Measurements from ENCODE around the gene ELOVL5. TPM values are rescaled to one million over a fixed set of nuclear protein-coding genes. Genes with fewer than 3 reads are reported as not detected.

ELOVL5 gene
- total RNA-seq, 4 donors from 2014 or later, result 5.6 to 7.2 (median 6.2) TPM

DNA sequence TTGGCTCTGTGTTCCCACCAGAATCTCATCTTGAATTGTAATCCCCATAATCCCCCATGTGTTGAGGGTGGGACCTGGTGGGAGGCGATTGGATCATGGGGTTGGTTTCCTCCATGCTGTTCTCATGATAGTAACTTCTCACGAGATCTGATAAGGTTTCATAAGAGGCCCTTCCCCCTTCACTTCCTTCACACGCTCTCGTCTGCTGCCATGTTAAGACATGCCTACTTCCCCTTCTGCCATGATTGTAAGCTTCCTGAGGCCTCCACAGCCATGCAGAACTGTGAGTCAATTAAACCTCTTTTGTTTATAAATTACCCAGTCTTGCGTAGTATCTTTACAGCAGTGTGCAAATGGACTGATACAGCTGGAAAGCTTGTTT, 90.0 kb downstream of the ELOVL5 start:
- no peaks in the 10 kb centered on the region for H3K36me3 ChIP-seq
- H3K9me3 ChIP-seq, result no peaks in the 10 kb centered on the region
- no peaks in the 10 kb centered on the region for H3K4me1 ChIP-seq
- in situ Hi-C loops (cut with MboI; ENCODE audit: low sequenced_read_pairs in 4 of 4), result no loop called here
- no peak for TF ChIP-seq POLR2A (IDR thresholded peaks at IDR 0.05)
- TF ChIP-seq, protein P1, sequence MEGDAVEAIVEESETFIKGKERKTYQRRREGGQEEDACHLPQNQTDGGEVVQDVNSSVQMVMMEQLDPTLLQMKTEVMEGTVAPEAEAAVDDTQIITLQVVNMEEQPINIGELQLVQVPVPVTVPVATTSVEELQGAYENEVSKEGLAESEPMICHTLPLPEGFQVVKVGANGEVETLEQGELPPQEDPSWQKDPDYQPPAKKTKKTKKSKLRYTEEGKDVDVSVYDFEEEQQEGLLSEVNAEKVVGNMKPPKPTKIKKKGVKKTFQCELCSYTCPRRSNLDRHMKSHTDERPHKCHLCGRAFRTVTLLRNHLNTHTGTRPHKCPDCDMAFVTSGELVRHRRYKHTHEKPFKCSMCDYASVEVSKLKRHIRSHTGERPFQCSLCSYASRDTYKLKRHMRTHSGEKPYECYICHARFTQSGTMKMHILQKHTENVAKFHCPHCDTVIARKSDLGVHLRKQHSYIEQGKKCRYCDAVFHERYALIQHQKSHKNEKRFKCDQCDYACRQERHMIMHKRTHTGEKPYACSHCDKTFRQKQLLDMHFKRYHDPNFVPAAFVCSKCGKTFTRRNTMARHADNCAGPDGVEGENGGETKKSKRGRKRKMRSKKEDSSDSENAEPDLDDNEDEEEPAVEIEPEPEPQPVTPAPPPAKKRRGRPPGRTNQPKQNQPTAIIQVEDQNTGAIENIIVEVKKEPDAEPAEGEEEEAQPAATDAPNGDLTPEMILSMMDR (IDR thresholded peaks at IDR 0.05 in 4 of 5, conservative IDR thresholded peaks at IDR 0.05 in 1 of 5), result no peak
- no peak overlapping the region for H3K27ac ChIP-seq
- ATAC-seq (no peak), DNase-seq (no peak)
- H3K27me3 ChIP-seq, result no peaks in the 10 kb centered on the region
- intact Hi-C loops (cut with DNase I; ENCODE audit: low total_unique reads), result no loop called here
- no peak overlapping the region for H3K4me3 ChIP-seq

DNA sequence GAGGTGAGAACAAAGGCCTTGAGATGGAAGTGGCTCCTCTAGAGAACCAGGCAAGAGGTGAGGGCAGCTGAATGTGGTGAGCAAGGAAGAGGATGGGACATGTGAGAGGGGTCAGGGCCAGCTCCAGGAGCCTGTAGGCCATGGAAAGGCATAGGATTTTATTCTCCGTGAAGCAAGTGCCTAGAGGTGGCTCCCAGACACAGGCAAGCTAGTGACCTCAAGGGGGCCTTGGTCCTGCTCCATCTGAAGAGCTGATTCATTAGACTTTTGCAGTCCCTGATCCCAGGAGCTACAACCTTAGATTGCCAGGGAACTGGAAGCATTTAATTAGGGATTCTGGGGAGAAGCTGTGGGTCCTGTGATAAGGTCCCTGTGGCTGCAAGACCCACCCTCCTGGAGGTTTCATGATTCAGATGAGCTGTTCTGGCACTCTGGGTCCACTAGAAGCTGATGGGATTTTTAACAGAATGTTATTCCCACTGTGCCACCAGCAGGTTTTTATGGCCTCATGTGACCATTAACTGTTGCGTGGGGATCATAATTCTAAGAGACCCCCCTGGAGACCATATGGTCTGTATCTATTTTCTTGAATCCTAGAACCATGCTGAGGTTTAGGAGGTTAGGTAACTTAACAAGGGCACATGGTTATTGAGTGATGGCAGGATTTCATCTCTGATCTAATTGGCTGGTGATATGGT, 90.5 kb downstream of the ELOVL5 start:
- H3K36me3 ChIP-seq, result no peaks in the 10 kb centered on the region
- H3K4me3 ChIP-seq, result no peak overlapping the region
- no peaks in the 10 kb centered on the region for H3K4me1 ChIP-seq
- in situ Hi-C loops (cut with MboI; ENCODE audit: low sequenced_read_pairs in 4 of 4) (no loop called here), intact Hi-C loops (cut with DNase I; ENCODE audit: low total_unique reads) (no loop called here)
- no peak overlapping the region for H3K27ac ChIP-seq
- no peaks in the 10 kb centered on the region for H3K27me3 ChIP-seq
- TF ChIP-seq, protein P1 (IDR thresholded peaks at IDR 0.05 in 4 of 5, conservative IDR thresholded peaks at IDR 0.05 in 1 of 5), result no peak
- no peak for TF ChIP-seq POLR2A (IDR thresholded peaks at IDR 0.05)
- ATAC-seq (no peak), DNase-seq (no peak)
- H3K9me3 ChIP-seq, result no peaks in the 10 kb centered on the region

DNA sequence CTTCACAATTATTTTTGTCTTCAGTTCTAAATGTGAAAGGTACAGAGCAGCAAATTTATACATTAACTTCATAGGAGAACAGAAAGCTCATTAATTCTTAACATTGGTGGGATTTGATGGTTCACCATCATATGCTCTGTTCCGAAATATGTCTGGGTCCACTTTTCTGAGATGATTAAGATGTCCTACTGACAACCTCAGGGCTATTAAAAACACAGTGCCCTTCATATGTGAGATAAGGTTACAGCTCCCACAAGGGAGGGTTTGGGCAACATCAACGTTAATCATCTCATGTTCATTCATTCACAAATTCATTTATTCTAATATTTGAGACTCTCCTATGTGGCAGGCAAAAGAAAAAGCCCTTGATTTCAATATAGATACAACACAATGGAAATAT, 91.2 kb downstream of the ELOVL5 start:
- Histone ChIP-seq H3K4me3 (no peak overlapping the region), H3K27ac (no peak overlapping the region), H3K4me1 (no peaks in the 10 kb centered on the region), H3K9me3 (no peaks in the 10 kb centered on the region), H3K27me3 (no peaks in the 10 kb centered on the region), H3K36me3 (no peaks in the 10 kb centered on the region)
- ATAC-seq, result no peak
- DNase-seq, result no peak
- TF ChIP-seq, protein P1 (IDR thresholded peaks at IDR 0.05 in 4 of 5, conservative IDR thresholded peaks at IDR 0.05 in 1 of 5), result no peak
- no peak for TF ChIP-seq POLR2A (IDR thresholded peaks at IDR 0.05)
- intact Hi-C loops (cut with DNase I; ENCODE audit: low total_unique reads), result no loop called here
- in situ Hi-C loops (cut with MboI; ENCODE audit: low sequenced_read_pairs in 4 of 4), result no loop called here

DNA sequence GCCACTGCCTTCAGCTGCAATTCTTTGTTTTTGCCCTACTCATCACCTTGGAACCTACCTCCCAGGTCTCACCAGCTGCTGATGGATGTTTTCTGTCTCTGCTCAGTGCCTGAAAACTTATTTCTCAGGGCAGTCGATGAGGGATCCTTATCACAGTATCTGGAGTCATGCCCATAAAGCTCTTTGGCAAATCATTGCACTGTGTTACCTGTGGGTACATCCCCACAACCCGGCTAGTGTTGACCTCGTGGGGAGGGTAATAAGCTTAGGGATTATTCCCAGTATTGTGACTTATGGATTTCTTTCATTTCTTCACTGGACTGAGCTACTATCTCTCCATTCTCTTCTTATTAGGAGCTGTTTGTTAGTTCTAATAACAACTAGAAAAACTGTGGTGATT, 91.7 kb downstream of the ELOVL5 start:
- intact Hi-C loops (cut with DNase I; ENCODE audit: low total_unique reads), result no loop called here
- H3K27ac ChIP-seq, result no peak overlapping the region

More for the DNA sequence above, 91.7 kb downstream of the ELOVL5 start:
- no peaks in the 10 kb centered on the region for H3K36me3 ChIP-seq
- no peaks in the 10 kb centered on the region for H3K4me1 ChIP-seq
- ATAC-seq, result no peak
- no peak overlapping the region for H3K4me3 ChIP-seq
- in situ Hi-C loops (cut with MboI; ENCODE audit: low sequenced_read_pairs in 4 of 4), result no loop called here
- H3K9me3 ChIP-seq, result no peaks in the 10 kb centered on the region
- no peaks in the 10 kb centered on the region for H3K27me3 ChIP-seq
- no peak for DNase-seq
- no peak for TF ChIP-seq POLR2A (IDR thresholded peaks at IDR 0.05)
- TF ChIP-seq, protein P1 (IDR thresholded peaks at IDR 0.05 in 4 of 5, conservative IDR thresholded peaks at IDR 0.05 in 1 of 5), result no peak

Measured in gastrocnemius medialis (tissue), 4 donors.